NOMO-1 treated with DMSO at 0.1 percent for 48 hours (cell line): ENCODE results near the gene C1QTNF12.
"Not testable (repeated sequence)": the region's sequence is repeated elsewhere in the genome, so short reads cannot be mapped to it uniquely, and the experiment has no call there.

Source experiments
- DNase-seq: peaks from one replicate; lab custom pipeline; 2025; ENCODE audit not compliant: unreplicated experiment; lab: John Stamatoyannopoulos, UW

Gene C1QTNF12

DNA sequence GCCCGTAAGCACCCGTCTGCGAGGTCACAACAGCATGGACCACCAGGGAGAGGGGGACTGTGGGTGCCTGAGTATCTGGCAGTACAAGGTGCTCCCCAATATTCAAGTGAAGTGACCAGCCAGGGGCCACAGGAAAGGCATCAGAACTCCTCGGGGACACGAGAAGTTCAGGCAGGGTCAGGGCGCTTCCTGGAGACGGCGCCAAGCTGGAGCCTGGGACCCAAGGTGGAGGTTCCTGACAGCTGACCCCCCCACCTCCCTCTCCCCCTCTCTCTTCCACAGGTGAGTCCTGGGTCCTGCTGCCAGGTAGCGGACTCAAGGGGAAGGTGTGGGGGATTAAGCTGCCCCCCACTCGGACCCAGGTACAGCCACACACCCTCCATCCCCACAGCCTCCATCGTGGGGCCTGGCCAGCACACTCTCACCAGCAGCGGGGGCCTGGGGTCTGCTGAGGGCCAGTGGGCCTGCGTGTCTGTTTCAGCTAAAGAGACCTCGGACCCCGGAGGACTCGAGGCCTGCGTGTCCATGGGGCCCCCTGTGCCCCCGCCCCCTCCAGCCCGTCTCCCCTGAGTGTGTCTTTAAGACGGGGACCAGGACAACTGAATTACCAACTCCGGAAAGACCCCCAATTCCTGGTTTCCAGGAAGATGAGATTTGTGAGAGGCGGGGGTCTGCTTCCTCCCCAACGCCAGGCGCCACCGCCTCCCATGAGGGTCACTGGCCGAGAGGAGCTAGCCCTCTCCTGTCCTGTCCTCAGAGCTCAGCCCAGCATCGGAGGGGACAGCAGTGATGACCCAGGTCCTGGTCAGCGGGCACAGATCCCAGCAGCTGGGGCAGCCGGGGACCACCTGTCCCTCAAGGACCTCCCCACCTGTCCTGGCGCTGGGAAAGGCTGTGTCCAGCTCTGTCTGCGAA is 46.3 kb downstream of the C1QTNF12 start:
- no peak for DNase-seq

- no peak for DNase-seq
Observed at GRCh38 chr1:1199141-1199960, 47.2 kb downstream of the C1QTNF12 start.

DNA sequence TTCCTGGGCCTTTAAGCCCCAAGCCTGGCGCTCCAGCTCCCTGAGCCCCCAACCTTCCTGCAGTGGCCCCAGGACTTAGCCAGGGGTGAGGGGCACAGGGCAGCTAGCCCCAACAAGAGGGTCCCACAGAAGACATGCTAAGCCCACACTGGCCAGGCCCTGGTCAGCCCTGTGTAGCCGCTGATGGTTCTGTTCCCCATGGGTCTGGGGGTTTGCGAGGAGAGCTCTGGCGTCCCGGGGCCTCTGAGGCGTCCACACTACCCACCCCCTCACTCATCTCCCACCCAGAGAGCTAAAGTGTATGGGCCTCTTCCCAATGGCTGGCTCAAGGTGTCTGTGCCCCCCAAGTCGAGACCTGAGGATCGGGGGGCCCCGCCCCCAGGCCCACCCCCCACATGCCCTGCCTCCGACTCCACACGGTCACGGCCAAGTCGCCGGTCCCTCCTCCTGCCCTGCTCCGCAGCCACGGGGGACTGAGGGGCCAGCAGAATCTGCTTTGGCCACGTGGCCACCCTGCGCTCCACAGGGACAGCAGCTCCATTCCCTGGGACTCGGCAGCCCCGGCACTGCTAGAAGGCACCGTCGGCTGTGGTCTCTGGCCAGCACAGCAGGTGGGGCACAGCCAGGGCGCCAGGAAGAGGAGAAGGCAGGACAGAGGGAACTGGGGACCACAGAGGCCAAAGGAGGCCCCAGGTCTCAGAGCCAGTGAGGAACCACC is 47.9 kb downstream of the C1QTNF12 start:
- DNase-seq = no peak

DNA sequence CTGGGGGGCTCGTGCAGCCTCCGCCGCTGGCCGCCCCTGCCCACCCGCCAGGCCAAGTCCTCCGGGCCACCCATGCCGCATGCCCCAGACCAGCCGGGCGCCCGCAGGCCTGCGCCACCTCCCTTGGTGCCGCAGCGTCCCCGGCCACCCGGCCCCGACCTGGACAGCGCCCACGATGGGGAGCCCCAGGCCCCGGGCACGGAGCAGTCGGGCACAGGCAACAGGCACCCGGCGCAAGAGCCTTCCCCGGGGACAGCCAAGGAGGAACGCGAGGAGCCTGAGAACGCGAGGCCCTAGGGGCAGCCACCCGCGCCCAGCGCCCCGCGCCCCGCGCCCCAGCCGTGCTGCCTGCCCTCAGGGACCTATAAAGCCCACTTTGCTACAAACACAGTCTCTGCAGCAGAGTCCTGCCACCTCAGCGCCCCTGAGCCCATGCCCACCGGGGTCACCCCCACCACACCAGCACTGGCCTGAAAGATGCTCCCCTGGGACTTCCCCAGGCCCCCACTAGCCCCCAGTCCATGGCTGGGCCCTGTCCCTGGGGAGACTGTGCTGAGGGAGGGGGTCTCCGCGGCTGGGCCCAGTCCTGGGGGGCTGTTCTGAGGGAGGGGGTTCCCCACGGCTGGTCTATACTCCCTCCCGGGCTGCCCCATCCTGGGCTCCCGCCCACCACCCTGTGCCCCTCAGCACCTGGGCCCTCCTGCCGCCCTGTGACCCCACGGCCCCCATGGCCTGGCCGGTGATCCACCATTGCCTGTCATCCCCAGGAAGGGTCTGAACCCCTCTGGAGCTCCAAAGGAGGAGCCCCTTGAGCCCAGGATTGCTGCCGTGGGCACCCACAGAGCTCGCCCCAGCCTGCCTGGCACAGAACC is 48.7 kb downstream of the C1QTNF12 start:
- no peak for DNase-seq

DNA sequence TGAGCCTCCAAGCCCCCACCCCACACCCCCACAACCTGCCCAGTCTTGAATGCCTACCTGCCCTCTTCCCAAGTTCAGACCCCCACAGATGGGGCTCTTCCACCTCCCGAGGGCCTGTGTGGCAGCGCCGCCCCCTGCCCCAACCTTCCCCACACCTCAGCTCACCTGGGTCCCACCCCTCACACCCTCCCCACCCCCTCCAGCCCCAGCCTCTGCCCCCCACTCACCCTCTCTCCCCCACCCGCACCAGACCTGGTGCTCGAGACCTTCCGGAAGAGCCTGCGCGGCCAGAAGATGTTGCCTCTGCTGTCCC is 49.4 kb downstream of the C1QTNF12 start:
- no peak for DNase-seq

GRCh38 chr1:1196431-1197187 is 49.9 kb downstream of the C1QTNF12 start:
- DNase-seq = no peak

DNA sequence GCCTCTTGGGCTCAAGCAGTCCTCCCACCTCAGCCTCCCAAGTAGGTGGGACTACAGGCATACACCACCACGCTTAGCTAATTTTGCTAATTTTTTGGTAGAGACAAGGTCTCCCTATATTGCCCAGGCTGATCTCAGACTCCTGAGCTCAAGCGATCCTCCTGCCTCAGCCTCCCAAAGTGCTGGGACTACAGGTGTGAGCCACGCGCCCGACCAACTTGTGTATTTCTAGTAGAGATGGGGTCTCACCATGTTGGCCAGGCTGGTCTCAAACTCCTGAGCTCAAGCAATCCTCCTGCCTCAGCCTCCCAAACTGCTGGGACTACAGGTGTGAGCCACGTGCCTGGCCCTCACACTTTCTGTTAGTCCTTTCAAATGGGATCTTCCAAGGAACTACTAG is 50.8 kb downstream of the C1QTNF12 start:
- not testable (repeated sequence) for DNase-seq

DNA sequence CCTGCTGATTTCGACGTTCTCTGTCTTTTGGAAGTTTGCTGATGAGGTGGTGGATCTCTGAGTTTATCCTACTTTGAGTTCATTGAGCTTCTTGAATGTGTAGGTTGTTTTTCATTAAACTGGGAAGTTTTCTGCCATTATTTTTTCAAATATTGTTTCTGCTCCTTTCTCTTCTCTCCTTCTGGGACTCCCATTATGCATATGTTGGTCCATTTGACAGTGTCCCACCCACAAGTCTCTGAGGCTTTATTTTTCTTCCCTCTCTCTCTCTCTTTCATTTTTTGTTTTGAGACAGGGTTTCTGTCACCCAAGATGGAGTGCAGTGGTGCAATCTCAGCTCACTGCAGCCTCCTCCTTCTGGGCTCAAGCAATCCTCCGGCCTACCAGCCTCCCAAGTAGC is 51.8 kb downstream of the C1QTNF12 start:
- no peak for DNase-seq
